AG04450 (cell line): ENCODE measurements around the gene MRFAP1L1. TPM values are rescaled to one million over a fixed set of nuclear protein-coding genes. Genes with fewer than 3 reads are reported as not detected.
A peak's percentile ranks its signal among the peaks of the same experiment; 100 is the strongest.

ENCODE experiments used
- CTCF ChIA-PET: fragments of 300-600, 350-600 bp; formaldehyde crosslinking; extraction: SDS; loops from one replicate; lab custom pipeline; 2022; ENCODE audit warnings: antibody characterized with exemption, inconsistent platforms; lab: Charles Lee
- POLR2A ChIA-PET: fragments of 350-600 bp; formaldehyde crosslinking; extraction: SDS; loops from one replicate; lab custom pipeline; 2021; ENCODE audit warnings: antibody characterized with exemption, inconsistent platforms; lab: Yijun Ruan, JAX
- DNase-seq: peaks from one replicate; pipeline ENCODE4 v3.0.0-alpha.2; 2011; ENCODE audit warnings: low read depth, low spot score
- H3K27ac ChIP-seq: one replicate; pipeline ENCODE4 v1.5.1; 2012; ENCODE audit warnings: low read depth, low read length, control low read depth
- H3K27me3 ChIP-seq: one replicate; pipeline ENCODE4 v1.6.0; 2012; ENCODE audit warnings: low read length; ENCODE audit not compliant: control insufficient read depth, insufficient read depth
- H3K4me3 ChIP-seq: 2 replicates; pipeline ENCODE4 v1.5.1; 2011; ENCODE audit warnings: mild to moderate bottlenecking, low read depth, low read length, control low read depth
- H3K9me3 ChIP-seq: 2 replicates; pipeline ENCODE4 v1.5.1; 2012; ENCODE audit warnings: low read length; ENCODE audit not compliant: control insufficient read depth, insufficient read depth
- polyA plus RNA-seq: library from polyadenylated mRNA; depleted of rRNA; stranded (reverse); fragments of >200 nt; gene quantifications from 2 replicates; pipeline ENCODE4 v1.2.3, GENCODE V29; 2011
- TF ChIP-seq, protein P1 (sequence below): IDR thresholded peaks from 2 replicates; pipeline ENCODE4 v1.5.1; 2011; ENCODE audit warnings: low read depth, low read length, control low read depth, inconsistent platforms

The MRFAP1L1 gene
- polyA plus RNA-seq, 1 experiment: 96.5 TPM

DNA sequence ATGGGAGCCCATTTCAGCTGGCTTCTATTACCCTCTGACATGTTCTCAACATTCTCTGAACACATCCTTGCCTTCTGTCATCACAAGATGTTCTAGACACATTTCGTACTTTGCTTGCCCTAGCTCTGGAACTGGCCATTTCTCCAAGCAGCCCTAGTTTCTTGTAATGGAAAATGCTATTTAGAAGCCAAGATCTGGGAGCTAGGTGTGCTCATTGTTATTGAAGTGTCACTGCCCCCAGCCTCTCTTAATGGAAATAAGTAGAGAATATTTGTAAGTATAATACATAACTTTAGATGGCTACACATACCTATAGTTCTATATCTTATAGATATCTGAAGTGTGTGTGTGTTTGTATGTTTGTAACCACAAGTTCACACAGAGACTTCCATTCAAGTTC, 6.9 kb downstream of the MRFAP1L1 start:
- TF ChIP-seq, protein P1, sequence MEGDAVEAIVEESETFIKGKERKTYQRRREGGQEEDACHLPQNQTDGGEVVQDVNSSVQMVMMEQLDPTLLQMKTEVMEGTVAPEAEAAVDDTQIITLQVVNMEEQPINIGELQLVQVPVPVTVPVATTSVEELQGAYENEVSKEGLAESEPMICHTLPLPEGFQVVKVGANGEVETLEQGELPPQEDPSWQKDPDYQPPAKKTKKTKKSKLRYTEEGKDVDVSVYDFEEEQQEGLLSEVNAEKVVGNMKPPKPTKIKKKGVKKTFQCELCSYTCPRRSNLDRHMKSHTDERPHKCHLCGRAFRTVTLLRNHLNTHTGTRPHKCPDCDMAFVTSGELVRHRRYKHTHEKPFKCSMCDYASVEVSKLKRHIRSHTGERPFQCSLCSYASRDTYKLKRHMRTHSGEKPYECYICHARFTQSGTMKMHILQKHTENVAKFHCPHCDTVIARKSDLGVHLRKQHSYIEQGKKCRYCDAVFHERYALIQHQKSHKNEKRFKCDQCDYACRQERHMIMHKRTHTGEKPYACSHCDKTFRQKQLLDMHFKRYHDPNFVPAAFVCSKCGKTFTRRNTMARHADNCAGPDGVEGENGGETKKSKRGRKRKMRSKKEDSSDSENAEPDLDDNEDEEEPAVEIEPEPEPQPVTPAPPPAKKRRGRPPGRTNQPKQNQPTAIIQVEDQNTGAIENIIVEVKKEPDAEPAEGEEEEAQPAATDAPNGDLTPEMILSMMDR: no peak
- Histone ChIP-seq H3K9me3 (peaks cover 7% of the 10 kb centered on the region), H3K27me3 (no peaks in the 10 kb centered on the region), H3K27ac (no peak overlapping the region), H3K4me3 (no peak overlapping the region)
- DNase-seq: no peak
- ChIA-PET POLR2A (no interaction called here), CTCF (no interaction called here)

DNA sequence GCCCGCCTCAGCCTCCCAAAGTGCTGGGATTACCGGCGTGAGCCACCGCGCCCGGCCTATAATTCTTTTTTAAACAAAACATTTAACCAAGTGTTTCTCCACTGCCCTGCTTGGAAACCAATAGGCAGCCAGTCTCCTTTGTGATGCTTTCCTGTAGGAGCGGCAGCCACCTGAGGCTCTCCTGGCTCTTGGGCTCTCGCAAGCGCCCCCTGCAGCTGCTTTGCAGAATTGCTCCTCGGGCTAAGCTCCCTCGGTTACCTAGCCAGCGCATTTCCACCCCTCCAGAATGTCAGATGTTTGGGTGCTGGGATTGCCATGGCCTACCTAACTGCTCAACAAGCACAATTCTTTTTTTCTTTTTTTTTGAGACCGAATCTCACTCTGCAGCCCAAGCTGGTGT, 8.3 kb downstream of the MRFAP1L1 start:
- H3K9me3 ChIP-seq: peaks cover 7% of the 10 kb centered on the region
- POLR2A ChIA-PET: no interaction called here
- no peak overlapping the region for H3K27ac ChIP-seq
- DNase-seq: no peak
- no peak overlapping the region for H3K4me3 ChIP-seq
- no peaks in the 10 kb centered on the region for H3K27me3 ChIP-seq
- CTCF ChIA-PET: no interaction called here
- TF ChIP-seq, protein P1: peak; percentile 26

DNA sequence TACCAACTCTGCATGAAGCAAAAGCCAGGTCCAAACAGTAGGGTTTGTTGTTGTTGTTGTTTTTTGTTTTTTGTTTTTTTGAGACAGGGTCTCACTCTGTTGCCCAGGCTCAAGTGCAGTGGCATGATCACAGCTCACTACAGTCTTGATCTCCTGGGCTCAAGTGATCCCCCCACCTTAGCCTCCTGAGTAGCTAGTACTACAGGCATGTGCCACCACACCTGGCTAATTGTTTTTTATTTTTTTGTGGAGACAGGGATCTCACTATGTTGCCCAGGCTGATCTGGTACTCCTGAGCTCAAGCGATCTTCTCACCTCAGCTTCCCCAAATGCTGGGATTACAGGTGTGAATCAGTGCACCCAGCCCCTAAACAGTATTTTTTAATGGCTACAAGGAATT, 9.8 kb downstream of the MRFAP1L1 start:
- H3K27me3 ChIP-seq: no peaks in the 10 kb centered on the region
- no peak overlapping the region for H3K27ac ChIP-seq
- DNase-seq: no peak
- TF ChIP-seq, protein P1: no peak
- CTCF ChIA-PET: interaction anchor here (1.2 kb wide), 1 partner anchor 45 kb away, joined by 4 read pairs; no protein-coding TSS in a partner anchor
- peaks cover 7% of the 10 kb centered on the region for H3K9me3 ChIP-seq
- POLR2A ChIA-PET: interaction anchor here (0.6 kb wide), 1 partner anchor 287 kb away, joined by 3 read pairs; no protein-coding TSS in a partner anchor
- no peak overlapping the region for H3K4me3 ChIP-seq

DNA sequence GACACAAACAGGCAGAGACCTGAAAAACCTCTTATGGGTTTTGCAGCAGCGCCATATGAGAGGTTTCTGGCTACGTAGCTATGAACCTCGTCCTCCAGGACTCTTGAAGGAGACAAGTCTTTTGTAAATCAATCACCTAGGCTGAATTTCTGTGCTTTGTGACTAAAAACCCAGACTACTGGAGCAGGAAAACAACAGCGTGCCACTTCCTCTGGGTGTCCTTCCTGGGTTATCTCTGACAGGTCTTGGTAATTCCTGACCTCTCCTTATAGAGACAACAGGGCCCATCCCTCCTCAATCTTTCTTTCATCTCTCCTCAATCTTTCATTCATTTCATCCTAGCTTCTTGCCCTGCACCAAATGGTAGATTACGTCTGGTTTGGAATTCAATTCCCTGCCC, 10.3 kb downstream of the MRFAP1L1 start:
- no peak overlapping the region for H3K4me3 ChIP-seq
- peaks cover 7% of the 10 kb centered on the region for H3K9me3 ChIP-seq
- no peaks in the 10 kb centered on the region for H3K27me3 ChIP-seq
- TF ChIP-seq, protein P1: no peak
- H3K27ac ChIP-seq: no peak overlapping the region
- POLR2A ChIA-PET: no interaction called here
- DNase-seq: no peak
- CTCF ChIA-PET: no interaction called here

DNA sequence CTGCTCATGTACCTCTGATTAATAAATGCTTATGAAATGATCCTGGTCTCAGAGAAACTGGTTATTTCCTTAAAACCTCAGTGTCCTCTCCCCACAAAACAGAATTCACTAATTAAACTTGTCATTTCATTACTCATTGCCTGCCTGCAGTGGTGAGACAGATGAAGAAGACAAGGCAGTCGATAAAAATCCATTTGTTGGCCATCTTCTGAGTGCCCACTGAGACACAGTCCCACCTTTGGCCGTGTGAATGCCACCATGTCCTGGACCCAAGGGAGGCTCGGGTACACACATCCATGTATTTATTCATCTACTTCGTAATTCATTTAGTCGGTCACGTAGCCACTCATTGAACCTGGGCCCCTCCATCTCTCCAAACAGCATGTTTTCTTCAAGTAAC, 12.5 kb downstream of the MRFAP1L1 start:
- ChIA-PET CTCF (interaction anchor here (1.1 kb wide), 1 partner anchor 10 kb away, joined by 3 read pairs; no protein-coding TSS in a partner anchor), POLR2A (no interaction called here)
- Histone ChIP-seq H3K4me3 (no peak overlapping the region), H3K27me3 (no peaks in the 10 kb centered on the region), H3K27ac (no peak overlapping the region), H3K9me3 (peaks cover 3% of the 10 kb centered on the region; the same call in 1 of the 2 replicates)
- TF ChIP-seq, protein P1: no peak
- no peak for DNase-seq
